ENCODE results near the gene EXOC3L1.

Gene EXOC3L1

GRCh38 chr16:67142342-67142741 is 47.6 kb downstream of the EXOC3L1 start:
- DNase-seq = no peak

- no peak for DNase-seq
Measured at GRCh38 chr16:67141391-67141790, 48.5 kb downstream of the EXOC3L1 start.

- DNase-seq = no peak
Measured at GRCh38 chr16:67137605-67138004, 52.3 kb downstream of the EXOC3L1 start.

Data from NK-92 treated with Interleukin-12 subunit alpha and Interleukin-12 subunit beta, amount 100 ng/mL, for 24 hours (cell line).